ENCODE data around the gene TMEM217.

TMEM217 gene

DNA sequence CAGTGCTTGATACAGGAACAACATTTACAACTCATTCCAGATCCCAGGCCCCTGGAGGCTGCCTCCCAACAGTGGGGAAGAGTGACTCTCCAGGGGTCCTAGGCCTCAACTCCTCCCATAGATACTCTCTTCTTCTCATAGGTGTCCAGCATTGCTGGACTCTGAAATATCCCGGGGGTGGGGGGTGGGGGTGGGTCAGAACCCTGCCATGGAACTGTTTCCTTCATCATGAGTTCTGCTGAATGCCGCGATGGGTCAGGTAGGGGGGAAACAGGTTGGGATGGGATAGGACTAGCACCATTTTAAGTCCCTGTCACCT is 83.8 kb downstream of the TMEM217 start:
- no peak for DNase-seq (ENCODE audit: insufficient read length, low spot score)
- no peak for FAIRE-seq
- TF ChIP-seq POLR2A (IDR thresholded peaks at IDR 0.05; ENCODE audit: low read depth, low read length) (no peak), TAF1 (IDR thresholded peaks at IDR 0.05; ENCODE audit: low read depth, low read length) (no peak), PAX5 (IDR thresholded peaks at IDR 0.05; ENCODE audit: insufficient read depth, low read length, severe bottlenecking) (no peak)

DNA sequence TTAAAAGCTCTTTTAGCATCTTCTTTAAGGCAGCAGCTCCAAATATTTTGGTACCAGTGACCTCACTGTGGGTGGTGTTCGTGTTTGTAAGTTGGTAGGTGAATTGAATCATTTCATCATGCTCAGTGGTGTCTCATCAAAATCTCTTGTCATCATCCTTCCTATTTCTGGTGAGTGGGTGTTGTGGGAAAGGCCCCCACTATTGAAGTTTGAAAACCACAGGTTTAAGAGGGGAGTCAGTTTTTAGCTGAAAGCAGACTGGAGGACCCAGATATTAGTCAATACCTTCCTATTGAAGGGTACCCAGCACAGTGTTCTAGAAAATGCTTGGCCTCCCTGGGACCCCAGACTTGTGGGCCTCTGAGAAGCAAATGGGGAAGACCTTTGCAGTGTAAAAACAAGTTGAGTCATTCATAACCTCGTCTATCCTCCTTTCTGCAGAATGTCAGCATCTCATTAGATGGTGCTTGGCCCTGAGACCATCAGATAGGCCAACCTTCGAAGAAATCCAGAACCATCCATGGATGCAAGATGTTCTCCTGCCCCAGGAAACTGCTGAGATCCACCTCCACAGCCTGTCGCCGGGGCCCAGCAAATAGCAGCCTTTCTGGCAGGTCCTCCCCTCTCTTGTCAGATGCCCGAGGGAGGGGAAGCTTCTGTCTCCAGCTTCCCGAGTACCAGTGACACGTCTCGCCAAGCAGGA is 84.3 kb downstream of the TMEM217 start:
- FAIRE-seq (no peak), DNase-seq (ENCODE audit: insufficient read length, low spot score) (no peak)
- TF ChIP-seq POLR2A (IDR thresholded peaks at IDR 0.05; ENCODE audit: low read depth, low read length), result no peak
- TF ChIP-seq TAF1 (IDR thresholded peaks at IDR 0.05; ENCODE audit: low read depth, low read length), result no peak
- TF ChIP-seq PAX5 (IDR thresholded peaks at IDR 0.05; ENCODE audit: insufficient read depth, low read length, severe bottlenecking), result no peak
- TF ChIP-seq POLR2AphosphoS5 (IDR thresholded peaks at IDR 0.05; ENCODE audit: low read depth, low read length), result no peak
- no peak for TF ChIP-seq POU2F2 (IDR thresholded peaks at IDR 0.05; ENCODE audit: low read depth, low read length)
- 0 out of 2 replicates have a peak, but pooled peaks have one; percentile 25 for TF ChIP-seq SPI1 (IDR thresholded peaks at IDR 0.05; ENCODE audit: low read depth, low read length)

DNA sequence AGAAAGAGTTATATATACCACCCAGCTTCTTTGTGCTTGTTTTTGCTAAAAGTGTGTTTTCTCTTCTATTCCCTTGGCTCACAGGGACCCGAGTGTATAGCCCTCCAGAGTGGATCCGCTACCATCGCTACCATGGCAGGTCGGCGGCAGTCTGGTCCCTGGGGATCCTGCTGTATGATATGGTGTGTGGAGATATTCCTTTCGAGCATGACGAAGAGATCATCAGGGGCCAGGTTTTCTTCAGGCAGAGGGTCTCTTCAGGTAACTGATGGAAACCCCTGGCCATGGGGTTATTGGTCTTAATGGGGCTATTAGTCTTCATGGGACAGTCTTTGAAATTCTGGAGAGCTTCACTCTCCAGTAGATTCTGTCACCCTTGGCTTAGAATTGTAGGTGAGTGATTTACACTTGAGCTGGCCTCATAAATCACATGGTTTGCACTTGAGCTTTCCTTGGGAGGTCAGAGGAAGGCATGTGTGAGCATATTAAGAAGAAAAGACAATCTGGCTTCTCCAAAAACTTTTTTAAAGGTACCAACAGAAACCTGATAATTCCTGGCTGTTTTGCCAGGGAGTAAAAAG is 84.9 kb downstream of the TMEM217 start:
- FAIRE-seq (no peak), DNase-seq (ENCODE audit: insufficient read length, low spot score) (no peak)
- TF ChIP-seq POU2F2 (IDR thresholded peaks at IDR 0.05; ENCODE audit: low read depth, low read length) (no peak), TAF1 (IDR thresholded peaks at IDR 0.05; ENCODE audit: low read depth, low read length) (no peak), PAX5 (IDR thresholded peaks at IDR 0.05; ENCODE audit: insufficient read depth, low read length, severe bottlenecking) (no peak), SPI1 (IDR thresholded peaks at IDR 0.05; ENCODE audit: low read depth, low read length) (no peak), POLR2A (IDR thresholded peaks at IDR 0.05; ENCODE audit: low read depth, low read length) (no peak), POLR2AphosphoS5 (IDR thresholded peaks at IDR 0.05; ENCODE audit: low read depth, low read length) (no peak)

DNA sequence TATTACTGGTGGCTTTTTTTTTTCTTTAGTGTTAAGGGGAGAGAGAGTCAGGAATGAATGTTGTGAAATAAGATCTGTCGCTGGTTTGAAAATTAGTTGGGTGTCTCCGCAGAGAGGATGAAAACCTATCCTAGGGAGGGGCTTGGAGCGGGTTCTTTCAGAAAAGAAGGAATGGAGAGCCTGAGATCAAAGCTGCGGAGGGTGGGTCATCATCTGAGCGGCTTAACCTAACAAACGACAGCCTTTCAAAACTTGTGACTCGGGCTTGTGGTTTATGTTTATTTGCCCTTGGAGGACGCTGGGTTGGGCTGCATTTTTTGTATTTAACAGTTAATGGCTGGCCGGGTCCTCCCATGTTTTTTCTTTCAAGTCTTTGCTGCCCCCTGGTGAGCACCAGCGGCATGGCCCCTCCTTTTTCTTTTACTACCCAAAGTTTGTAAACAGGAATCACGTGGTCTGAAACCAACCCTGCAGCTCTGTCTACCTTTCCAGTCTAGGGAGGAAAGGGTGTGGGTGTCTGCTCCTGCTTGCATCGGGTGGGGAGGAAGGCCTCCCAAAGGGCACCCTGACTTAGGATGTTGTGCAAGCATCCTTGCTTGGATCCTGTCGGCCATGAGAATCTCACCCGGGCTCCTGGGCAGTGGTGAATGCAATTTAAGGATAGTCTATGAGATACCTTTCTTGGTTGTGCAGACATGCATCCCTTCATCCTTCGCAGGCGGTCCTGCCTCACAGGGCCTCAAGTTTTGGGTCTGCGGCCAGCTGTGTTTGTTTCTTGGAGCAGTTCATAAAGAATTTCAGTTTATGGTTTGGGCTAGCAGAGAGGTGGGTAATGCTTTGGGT is 85.8 kb downstream of the TMEM217 start:
- DNase-seq (ENCODE audit: insufficient read length, low spot score), result peak; percentile 44
- TF ChIP-seq PAX5 (IDR thresholded peaks at IDR 0.05; ENCODE audit: insufficient read depth, low read length, severe bottlenecking) (no peak), POLR2A (IDR thresholded peaks at IDR 0.05; ENCODE audit: low read depth, low read length) (no peak), SPI1 (IDR thresholded peaks at IDR 0.05; ENCODE audit: low read depth, low read length) (no peak), TAF1 (IDR thresholded peaks at IDR 0.05; ENCODE audit: low read depth, low read length) (no peak), POLR2AphosphoS5 (IDR thresholded peaks at IDR 0.05; ENCODE audit: low read depth, low read length) (no peak), POU2F2 (IDR thresholded peaks at IDR 0.05; ENCODE audit: low read depth, low read length) (peak; percentile 40; the same call in 1 of the 2 replicates)
- peak; percentile 83 for FAIRE-seq

DNA sequence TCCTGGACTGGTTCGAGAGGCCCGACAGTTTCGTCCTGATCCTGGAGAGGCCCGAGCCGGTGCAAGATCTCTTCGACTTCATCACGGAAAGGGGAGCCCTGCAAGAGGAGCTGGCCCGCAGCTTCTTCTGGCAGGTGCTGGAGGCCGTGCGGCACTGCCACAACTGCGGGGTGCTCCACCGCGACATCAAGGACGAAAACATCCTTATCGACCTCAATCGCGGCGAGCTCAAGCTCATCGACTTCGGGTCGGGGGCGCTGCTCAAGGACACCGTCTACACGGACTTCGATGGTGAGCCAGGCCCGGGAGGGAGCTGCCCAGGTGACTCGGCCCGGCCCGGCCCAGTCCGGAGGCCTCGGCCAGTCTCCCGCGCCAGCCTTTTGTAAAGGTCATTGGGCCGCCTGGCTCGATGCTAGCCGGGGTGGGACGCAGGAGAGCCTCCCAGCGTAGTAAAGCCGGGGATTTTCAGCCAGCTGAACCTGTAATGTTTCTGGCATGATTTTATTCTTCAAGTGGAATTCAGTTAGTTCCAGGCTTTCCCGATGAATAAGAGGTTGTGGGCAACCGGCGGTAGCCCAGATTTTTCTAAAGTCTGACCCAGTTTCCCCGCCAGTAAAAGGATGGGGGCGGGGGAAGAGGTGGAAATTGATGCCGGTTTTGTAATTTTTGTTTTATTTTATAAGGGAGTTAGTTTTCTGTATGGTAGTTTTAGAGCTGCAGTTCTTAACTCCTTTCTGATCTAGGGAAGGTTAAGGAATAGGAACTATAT is 86.6 kb downstream of the TMEM217 start:
- DNase-seq (ENCODE audit: insufficient read length, low spot score) (no peak), FAIRE-seq (peak; percentile 20)
- TF ChIP-seq POLR2A (IDR thresholded peaks at IDR 0.05; ENCODE audit: low read depth, low read length), result no peak
- TF ChIP-seq SPI1 (IDR thresholded peaks at IDR 0.05; ENCODE audit: low read depth, low read length), result no peak
- TF ChIP-seq POLR2AphosphoS5 (IDR thresholded peaks at IDR 0.05; ENCODE audit: low read depth, low read length), result no peak
- no peak for TF ChIP-seq POU2F2 (IDR thresholded peaks at IDR 0.05; ENCODE audit: low read depth, low read length)
- TF ChIP-seq TAF1 (IDR thresholded peaks at IDR 0.05; ENCODE audit: low read depth, low read length), result no peak
- no peak for TF ChIP-seq PAX5 (IDR thresholded peaks at IDR 0.05; ENCODE audit: insufficient read depth, low read length, severe bottlenecking)

DNA sequence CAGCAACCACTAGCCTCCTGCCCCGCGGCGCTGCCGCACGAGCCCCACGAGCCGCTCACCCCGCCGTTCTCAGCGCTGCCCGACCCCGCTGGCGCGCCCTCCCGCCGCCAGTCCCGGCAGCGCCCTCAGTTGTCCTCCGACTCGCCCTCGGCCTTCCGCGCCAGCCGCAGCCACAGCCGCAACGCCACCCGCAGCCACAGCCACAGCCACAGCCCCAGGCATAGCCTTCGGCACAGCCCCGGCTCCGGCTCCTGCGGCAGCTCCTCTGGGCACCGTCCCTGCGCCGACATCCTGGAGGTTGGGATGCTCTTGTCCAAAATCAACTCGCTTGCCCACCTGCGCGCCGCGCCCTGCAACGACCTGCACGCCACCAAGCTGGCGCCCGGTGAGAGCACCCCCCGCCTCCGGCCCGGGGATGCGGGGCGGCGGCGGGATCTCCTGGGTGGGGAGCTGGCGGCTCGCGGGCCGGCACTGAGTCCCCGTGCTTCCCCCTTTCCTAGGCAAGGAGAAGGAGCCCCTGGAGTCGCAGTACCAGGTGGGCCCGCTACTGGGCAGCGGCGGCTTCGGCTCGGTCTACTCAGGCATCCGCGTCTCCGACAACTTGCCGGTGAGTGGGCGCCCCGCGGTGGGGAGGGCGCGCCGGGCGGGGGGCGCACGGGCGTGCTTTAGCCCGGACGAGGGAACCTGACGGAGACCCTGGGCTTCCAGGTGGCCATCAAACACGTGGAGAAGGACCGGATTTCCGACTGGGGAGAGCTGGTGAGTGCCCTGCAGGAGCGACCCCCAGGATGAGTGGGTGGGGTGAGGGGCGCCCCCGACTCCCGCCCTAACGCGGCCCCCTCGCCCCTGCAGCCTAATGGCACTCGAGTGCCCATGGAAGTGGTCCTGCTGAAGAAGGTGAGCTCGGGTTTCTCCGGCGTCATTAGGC is 87.4 kb downstream of the TMEM217 start:
- no peak for TF ChIP-seq PAX5 (IDR thresholded peaks at IDR 0.05; ENCODE audit: insufficient read depth, low read length, severe bottlenecking)
- TF ChIP-seq POLR2AphosphoS5 (IDR thresholded peaks at IDR 0.05; ENCODE audit: low read depth, low read length), result no peak
- no peak for TF ChIP-seq POLR2A (IDR thresholded peaks at IDR 0.05; ENCODE audit: low read depth, low read length)
- TF ChIP-seq TAF1 (IDR thresholded peaks at IDR 0.05; ENCODE audit: low read depth, low read length), result no peak
- TF ChIP-seq SPI1 (IDR thresholded peaks at IDR 0.05; ENCODE audit: low read depth, low read length), result no peak
- TF ChIP-seq POU2F2 (IDR thresholded peaks at IDR 0.05; ENCODE audit: low read depth, low read length), result no peak
- FAIRE-seq, result peak; percentile 41
- DNase-seq (ENCODE audit: insufficient read length, low spot score), result peak; percentile 45

DNA sequence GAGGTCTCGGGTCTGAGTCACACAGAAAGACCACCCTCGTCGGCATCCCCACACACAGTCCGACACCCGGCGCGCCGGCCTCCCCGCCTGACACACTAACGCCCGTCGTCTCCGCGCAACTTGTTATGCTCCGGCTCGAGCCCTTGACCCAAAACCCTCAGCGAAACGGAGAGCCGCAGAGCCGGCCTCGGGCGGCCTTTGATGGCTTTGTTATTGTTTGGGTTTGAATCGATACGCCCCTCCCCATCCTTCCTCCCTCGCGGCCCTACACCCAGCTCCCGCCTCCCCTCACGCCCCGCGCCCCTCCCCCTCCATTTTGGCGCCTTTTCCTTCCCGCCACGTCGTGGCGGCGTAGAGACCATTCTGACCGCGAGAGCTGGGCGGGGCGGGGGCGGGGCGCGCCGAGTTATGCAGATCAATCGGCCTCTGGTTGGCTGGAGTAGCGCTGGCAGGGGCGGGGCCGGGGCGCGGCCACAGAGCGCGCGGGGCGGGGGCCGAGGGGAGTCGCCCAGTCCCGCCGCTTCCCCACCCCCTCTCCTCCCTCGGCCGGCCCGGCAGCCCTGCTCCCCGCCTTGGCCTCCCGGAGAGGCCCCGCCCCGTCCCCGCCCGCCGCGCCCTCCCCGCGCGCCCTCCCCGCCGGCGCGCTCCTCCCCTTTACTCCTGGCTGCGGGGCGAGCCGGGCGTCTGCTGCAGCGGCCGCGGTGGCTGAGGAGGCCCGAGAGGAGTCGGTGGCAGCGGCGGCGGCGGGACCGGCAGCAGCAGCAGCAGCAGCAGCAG is 88.3 kb downstream of the TMEM217 start, which contains the start of gene PIM1:
PIM1 (plus strand) TSS at position 657 of the 777 bp plus-strand sequence. CDS start 424 bp downstream, outside the sequence.
- TF ChIP-seq SPI1 (IDR thresholded peaks at IDR 0.05; ENCODE audit: low read depth, low read length), result no peak
- no peak for TF ChIP-seq POU2F2 (IDR thresholded peaks at IDR 0.05; ENCODE audit: low read depth, low read length)
- no peak for TF ChIP-seq POLR2A (IDR thresholded peaks at IDR 0.05; ENCODE audit: low read depth, low read length)
- TF ChIP-seq PAX5 (IDR thresholded peaks at IDR 0.05; ENCODE audit: insufficient read depth, low read length, severe bottlenecking), result no peak
- TF ChIP-seq TAF1 (IDR thresholded peaks at IDR 0.05; ENCODE audit: low read depth, low read length), result 0 out of 2 replicates have a peak, but pooled peaks have one; percentile 18
- no peak for TF ChIP-seq POLR2AphosphoS5 (IDR thresholded peaks at IDR 0.05; ENCODE audit: low read depth, low read length)
- FAIRE-seq (peak; percentile 93), DNase-seq (ENCODE audit: insufficient read length, low spot score) (peak; percentile 94)

Data from GM12891 (cell line).